ENCODE measurements around the gene LTK. TPM values are rescaled to one million over a fixed set of nuclear protein-coding genes. Genes with fewer than 3 reads are reported as not detected.

LTK gene
- polyA plus RNA-seq, 1 donor (not counting 4 experiments of a cell fraction or from before 2014, with no cell fraction given) = not detected

DNA sequence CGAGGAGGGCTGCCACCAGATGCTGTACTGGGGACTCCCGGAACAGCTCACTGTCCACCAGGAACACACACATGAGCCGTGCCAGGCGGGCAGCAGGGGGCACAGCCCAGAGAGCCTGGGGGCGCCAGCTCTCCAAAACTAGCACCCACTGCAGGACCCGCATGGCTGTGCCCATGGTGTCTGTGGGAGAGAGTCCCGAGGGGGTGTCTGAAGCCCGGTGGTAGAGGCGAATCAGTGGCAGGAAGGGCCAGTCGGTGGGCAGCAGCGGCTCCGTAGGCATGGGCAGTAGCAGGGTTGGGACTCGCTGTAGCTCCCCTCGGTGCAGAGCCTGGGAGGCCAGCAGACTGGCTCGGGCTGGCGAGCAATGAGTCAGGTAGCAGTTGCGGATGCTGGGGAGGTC lies 7.0 kb upstream of the LTK start:
- Histone ChIP-seq H3K36me3 (ENCODE audit: control insufficient read depth in 2 of 2, extremely low read depth in 1 of 2, insufficient read depth in 2 of 2, low read length in 2 of 2) (peaks cover 16 to 30% of the 10 kb centered on the region in 2 experiments), H3K27me3 (ENCODE audit: control insufficient read depth, extremely low read depth, insufficient read depth, low read length) (no peaks in the 10 kb centered on the region), H3K79me2 (ENCODE audit: control insufficient read depth, insufficient read depth, low read length) (no peaks in the 10 kb centered on the region), H4K20me1 (ENCODE audit: control insufficient read depth, extremely low read depth, insufficient read depth, low read length) (no peaks in the 10 kb centered on the region), H3K4me1 (ENCODE audit: control insufficient read depth, extremely low read depth, insufficient read depth, low read length) (no peaks in the 10 kb centered on the region), H3K9ac (ENCODE audit: control insufficient read depth, extremely low read depth, insufficient read depth, low read length) (no peak overlapping the region), H3K4me2 (ENCODE audit: control insufficient read depth, extremely low read depth, insufficient read depth, low read depth, low read length) (no peak overlapping the region), H3K9me3 (ENCODE audit: control insufficient read depth, low read depth, low read length) (no peaks in the 10 kb centered on the region), H2AFZ (ENCODE audit: control insufficient read depth, low read length) (no peak overlapping the region), H3K27ac (ENCODE audit: control insufficient read depth, insufficient read depth, low read length) (no peak overlapping the region), H3K9me1 (ENCODE audit: control insufficient read depth, extremely low read depth, insufficient read depth, low read length) (no peaks in the 10 kb centered on the region), H3K4me3 (ENCODE audit: control insufficient read depth in 2 of 3, extremely low read depth in 1 of 3, insufficient read depth in 2 of 3, low read depth in 1 of 3, low read length in 3 of 3) (no peak overlapping the region)
- dilution Hi-C loops (cut with MboI; ENCODE audit: extremely low pct_ligation_motif_present, low sequenced_read_pairs) = no loop called here
- DNase-seq (ENCODE audit: low read depth, low spot score) (no peak), FAIRE-seq (no peak)
- TF ChIP-seq CTCF (optimal IDR thresholded peaks at IDR 0.05 in 1 of 3, IDR thresholded peaks at IDR 0.05 in 1 of 3, conservative IDR thresholded peaks at IDR 0.05 in 1 of 3; ENCODE audit: extremely low read depth in 1 of 3, insufficient read depth in 2 of 3, low read length in 3 of 3) (no peak), EZH2 (IDR thresholded peaks at IDR 0.05; ENCODE audit: low read length) (no peak)

DNA sequence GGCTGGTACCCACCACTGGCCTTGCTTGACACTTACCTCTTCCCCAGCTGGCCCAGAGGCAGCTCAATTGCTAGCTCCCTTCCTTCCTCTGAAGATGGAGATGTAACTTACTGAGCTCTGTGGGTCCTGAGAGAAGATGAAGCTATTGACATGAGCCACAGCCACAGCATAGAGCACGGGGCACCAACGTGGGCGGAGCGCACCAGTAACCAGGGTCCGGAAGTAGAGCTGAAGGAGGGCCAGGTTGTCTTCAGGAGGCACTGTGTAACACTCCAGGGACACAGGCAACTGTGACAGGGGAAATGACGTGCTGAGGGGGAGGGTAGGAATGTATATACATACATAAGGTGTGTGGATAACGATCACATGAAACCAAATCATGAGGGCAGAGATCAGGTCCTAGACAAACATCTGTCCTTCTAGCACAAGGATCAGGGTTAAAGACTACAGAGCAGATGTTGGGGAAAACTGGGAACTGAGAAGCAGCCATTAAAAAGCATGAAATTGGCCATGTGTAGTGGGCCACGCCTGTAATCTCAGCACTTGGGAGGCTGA lies 4.3 kb upstream of the LTK start:
- Histone ChIP-seq H3K9ac (ENCODE audit: control insufficient read depth, extremely low read depth, insufficient read depth, low read length) (no peak overlapping the region), H3K9me3 (ENCODE audit: control insufficient read depth, low read depth, low read length) (no peaks in the 10 kb centered on the region), H3K4me2 (ENCODE audit: control insufficient read depth, extremely low read depth, insufficient read depth, low read depth, low read length) (no peak overlapping the region), H4K20me1 (ENCODE audit: control insufficient read depth, extremely low read depth, insufficient read depth, low read length) (no peaks in the 10 kb centered on the region), H3K4me3 (ENCODE audit: control insufficient read depth in 2 of 3, extremely low read depth in 1 of 3, insufficient read depth in 2 of 3, low read depth in 1 of 3, low read length in 3 of 3) (no peak overlapping the region), H3K79me2 (ENCODE audit: control insufficient read depth, insufficient read depth, low read length) (no peaks in the 10 kb centered on the region), H3K27me3 (ENCODE audit: control insufficient read depth, extremely low read depth, insufficient read depth, low read length) (peaks cover 8% of the 10 kb centered on the region), H2AFZ (ENCODE audit: control insufficient read depth, low read length) (no peak overlapping the region), H3K27ac (ENCODE audit: control insufficient read depth, insufficient read depth, low read length) (no peak overlapping the region), H3K4me1 (ENCODE audit: control insufficient read depth, extremely low read depth, insufficient read depth, low read length) (peaks cover 8% of the 10 kb centered on the region), H3K36me3 (ENCODE audit: control insufficient read depth in 2 of 2, extremely low read depth in 1 of 2, insufficient read depth in 2 of 2, low read length in 2 of 2) (peaks cover 13 to 22% of the 10 kb centered on the region in 2 experiments), H3K9me1 (ENCODE audit: control insufficient read depth, extremely low read depth, insufficient read depth, low read length) (no peaks in the 10 kb centered on the region)
- no peak for FAIRE-seq
- DNase-seq (ENCODE audit: low read depth, low spot score) = no peak
- TF ChIP-seq CTCF (optimal IDR thresholded peaks at IDR 0.05 in 1 of 3, IDR thresholded peaks at IDR 0.05 in 1 of 3, conservative IDR thresholded peaks at IDR 0.05 in 1 of 3; ENCODE audit: extremely low read depth in 1 of 3, insufficient read depth in 2 of 3, low read length in 3 of 3) (no peak), EZH2 (IDR thresholded peaks at IDR 0.05; ENCODE audit: low read length) (no peak)
- dilution Hi-C loops (cut with MboI; ENCODE audit: extremely low pct_ligation_motif_present, low sequenced_read_pairs) = no loop called here
